HL-60 (cell line): Measurements from ENCODE around the gene EIF4EBP2.

Source experiments
- CTCF ChIP-seq: IDR thresholded peaks from one replicate; pipeline ENCODE4 v1.5.1; 2011; ENCODE audit warnings: low read length, control low read depth, inconsistent platforms; ENCODE audit not compliant: insufficient read depth
- POLR2AphosphoS5 ChIP-seq: IDR thresholded peaks from 2 replicates; pipeline ENCODE4 v1.6.1; 2012; ENCODE audit warnings: low read depth
- REST ChIP-seq: IDR thresholded peaks from 2 replicates; pipeline ENCODE4 v1.6.1; 2012; ENCODE audit warnings: low read depth; ENCODE audit not compliant: insufficient replicate concordance

GRCh38 chr10:70441895-70442309 lies 38.0 kb downstream of the EIF4EBP2 start:
- TF ChIP-seq POLR2AphosphoS5: no peak
- no peak for TF ChIP-seq CTCF
- no peak for TF ChIP-seq REST
